GM12878 (cell line): ENCODE data around the gene PRIM1. TPM values are rescaled to one million over a fixed set of nuclear protein-coding genes. Genes with fewer than 3 reads are reported as not detected.

ENCODE experiments used
- ATAC-seq: fragments of 200-7000 bp; cut with Tn5 transposase; 3 replicates; pipeline ENCODE4 v1.9.1; 2020; ENCODE audit warnings: mild to moderate bottlenecking, moderate library complexity
- BruUV-seq: library from RNA; stranded (reverse); fragments of 400-500 nt; replicated peaks from 2 replicates; lab custom pipeline; 2021; lab: Mats Ljungman, UMichigan
- CTCF ChIA-PET: fragments of 300-600 bp; sonication (Branson Sonifier 250); formaldehyde crosslinking; extraction: SDS; loops from one replicate; lab custom pipeline; 2021; ENCODE audit warnings: inconsistent platforms; lab: Yijun Ruan, JAX
- POLR2A ChIA-PET: fragments of 350-600 bp; formaldehyde crosslinking; extraction: SDS; loops from one replicate; lab custom pipeline; 2021; ENCODE audit warnings: inconsistent platforms; lab: Charles Lee
- RAD21 ChIA-PET: fragments of 300-600 bp; sonication (Branson Sonifier 250); formaldehyde crosslinking; loops from one replicate; lab custom pipeline; 2023; ENCODE audit warnings: antibody characterized with exemption; ENCODE audit not compliant: unreplicated experiment; lab: Charles Lee
- SMC1A ChIA-PET: fragments of 300-600 bp; sonication (Branson Sonifier 250); formaldehyde crosslinking; loops from one replicate; lab custom pipeline; 2023; ENCODE audit not compliant: unreplicated experiment, uncharacterized antibody; lab: Charles Lee
- DNase-seq: peaks from one replicate; pipeline ENCODE4 v3.0.0-alpha.2; 2011; ENCODE audit warnings: low read depth, low spot score
- FAIRE-seq: peaks from 3 replicates; lab custom pipeline; 2011; peaks lifted over from hg19 to GRCh38; lab: Jason Lieb, UNC
- H2AFZ ChIP-seq: 2 replicates; pipeline ENCODE4 v1.6.0; 2011; ENCODE audit warnings: low read depth, low read length, control low read depth; ENCODE audit not compliant: control insufficient read depth
- H3K27ac ChIP-seq: 2 replicates; pipeline ENCODE4 v1.5.1; 2011; ENCODE audit warnings: control low read depth; ENCODE audit not compliant: control insufficient read depth, insufficient read depth
- H3K27me3 ChIP-seq, 2 experiments: replicated peaks in 1 of 2; 2 replicates each; pipeline versions ENCODE4 v1.6.0 to v1.6.1; 2011; ENCODE audit warnings: low read length in 1 of 2; ENCODE audit not compliant: control insufficient read depth in 2 of 2, insufficient read depth in 2 of 2
- H3K36me3 ChIP-seq, 2 experiments: 2 replicates each; pipeline ENCODE4 v1.5.1; 2011; ENCODE audit warnings: low read length in 1 of 2; ENCODE audit not compliant: control insufficient read depth in 2 of 2, insufficient read depth in 2 of 2
- H3K4me1 ChIP-seq: 2 replicates; pipeline ENCODE4 v1.6.1; 2011; ENCODE audit warnings: mild to moderate bottlenecking, low read length, moderate library complexity, mixed read lengths; ENCODE audit not compliant: control insufficient read depth, insufficient read depth
- H3K4me2 ChIP-seq: 2 replicates; pipeline ENCODE4 v1.6.0; 2011; ENCODE audit warnings: control low read depth; ENCODE audit not compliant: control insufficient read depth, insufficient read depth
- H3K4me3 ChIP-seq: fragments of 200-600 bp; sonication (generic); 2 replicates; pipeline ENCODE4 v1.5.1; 2016
- H3K79me2 ChIP-seq: 2 replicates; pipeline ENCODE4 v1.6.0; 2011; ENCODE audit warnings: low read length; ENCODE audit not compliant: control insufficient read depth, insufficient read depth
- H3K9ac ChIP-seq: 2 replicates; pipeline ENCODE4 v1.8.0; 2011; ENCODE audit warnings: low read length, control low read depth, mixed read lengths; ENCODE audit not compliant: control insufficient read depth, insufficient read depth
- H3K9me3 ChIP-seq: replicated peaks from 3 replicates; pipeline ENCODE4 v1.5.1; 2011; ENCODE audit warnings: mild to moderate bottlenecking, low read length; ENCODE audit not compliant: control insufficient read depth, insufficient read depth
- H4K20me1 ChIP-seq: 2 replicates; pipeline ENCODE4 v1.6.0; 2011; ENCODE audit not compliant: control insufficient read depth, insufficient read depth
- BMI1 ChIP-seq: fragments of 450-650 bp; IDR thresholded peaks from 2 replicates; pipeline ENCODE4 v1.6.1; 2016; ENCODE audit warnings: mild to moderate bottlenecking, moderate library complexity, borderline replicate concordance
- BRCA1 ChIP-seq: IDR thresholded peaks from 2 replicates; pipeline ENCODE4 v1.6.1; 2011; ENCODE audit warnings: low read depth, low read length, improper control_type of control experiment
- CTCF ChIP-seq, 3 experiments: IDR thresholded peaks in 2 of 3; conservative IDR thresholded peaks in 1 of 3; 2 replicates each; pipeline ENCODE4 v1.5.1; 2011; ENCODE audit warnings: low read depth in 3 of 3, low read length in 3 of 3, mild to moderate bottlenecking in 3 of 3, control low read depth in 2 of 3, moderate library complexity in 2 of 3, inconsistent platforms in 1 of 3, mixed read lengths in 1 of 3; ENCODE audit not compliant: control insufficient read depth in 2 of 3, insufficient read depth in 1 of 3; ENCODE audit errors: extremely low read depth in 1 of 3
- E2F8 ChIP-seq: fragments of 450-650 bp; IDR thresholded peaks from 2 replicates; pipeline ENCODE4 v1.6.1; 2018; ENCODE audit warnings: mild to moderate bottlenecking, low read depth, moderate library complexity; ENCODE audit not compliant: partially characterized antibody
- E4F1 ChIP-seq: fragments of 450-650 bp; IDR thresholded peaks from 2 replicates; pipeline ENCODE4 v1.6.1; 2018; ENCODE audit warnings: borderline replicate concordance, mild to moderate bottlenecking; ENCODE audit not compliant: partially characterized antibody
- GATAD2B ChIP-seq: fragments of 450-650 bp; conservative IDR thresholded peaks from 2 replicates; pipeline ENCODE4 v1.6.1; 2017; ENCODE audit warnings: low read depth, mild to moderate bottlenecking, moderate library complexity
- MLLT1 ChIP-seq: fragments of 450-650 bp; IDR thresholded peaks from 2 replicates; pipeline ENCODE4 v1.6.1; 2016; ENCODE audit warnings: mild to moderate bottlenecking
- SMARCA5 ChIP-seq: fragments of 450-650 bp; IDR thresholded peaks from 2 replicates; pipeline ENCODE4 v1.6.1; 2017; ENCODE audit warnings: mild to moderate bottlenecking
- SREBF2 ChIP-seq: IDR thresholded peaks from 2 replicates; pipeline ENCODE4 v1.6.1; 2012; ENCODE audit warnings: mild to moderate bottlenecking, low read length
- SUPT20H ChIP-seq: IDR thresholded peaks from 2 replicates; pipeline ENCODE4 v1.6.1; 2011; ENCODE audit warnings: low read depth, mild to moderate bottlenecking, low read length, moderate library complexity, borderline replicate concordance; ENCODE audit not compliant: control insufficient read depth
- USF2 ChIP-seq: IDR thresholded peaks from 2 replicates; pipeline ENCODE4 v1.6.1; 2011; ENCODE audit warnings: low read depth, low read length, improper control_type of control experiment, borderline replicate concordance
- YY1 ChIP-seq: IDR thresholded peaks from 2 replicates; pipeline ENCODE4 v1.6.1; 2011; ENCODE audit warnings: low read depth, mild to moderate bottlenecking, low read length
- WGBS: methylation state at CpG from one replicate; pipeline ENCODE4 v1.1.6; 2016; ENCODE audit warnings: low lambda C conversion rate; ENCODE audit not compliant: insufficient replicate concordance, insufficient coverage; ENCODE audit errors: missing lambda C conversion rate; 5-methylcytosine and 5-hydroxymethylcytosine counted together
- in situ Hi-C: fragments of 300-500 bp; cut with MboI; formaldehyde crosslinking; loops from 9 replicates; pipeline ENCODE4 v1.14.3; 2018; ENCODE audit warnings: mixed read lengths
- intact Hi-C: fragments of 100-400 bp; cut with micrococcal nuclease; formaldehyde crosslinking; loops from one replicate; pipeline ENCODE4 v1.14.2; 2022; ENCODE audit not compliant: unreplicated experiment
- polyA plus RNA-seq, 11 experiments: library from polyadenylated mRNA; depleted of rRNA in 4 of 11; unstranded in 6 of 11; stranded (reverse) in 5 of 11; fragments of >200 nt; fragmentation: Nextera tagmentation in 4 of 11; fragmentation: Illumina TruSeq in 1 of 11; extraction: Ambion mirVana in 4 of 11; extraction: Trizol in 1 of 11; gene quantifications; 1 replicate in 1 of 11; 2 replicates in 10 of 11; pipeline versions ENCODE4 v1.2.1 to v1.2.3, GENCODE V29; 2011 to 2016; ENCODE audit warnings: inconsistent platforms in 2 of 11, missing spikeins in 2 of 11, low read depth in 1 of 11
- total RNA-seq, 4 experiments: library from RNA; depleted of rRNA in 3 of 4; stranded (reverse); fragments of >200 nt in 3 of 4; fragmentation: Illumina TruSeq in 1 of 4; extraction: Trizol in 1 of 4; gene quantifications; 2 replicates each; pipeline versions ENCODE4 v1.2.1 to v1.2.3, GENCODE V29; 2013 to 2021

PRIM1 gene
- total and polyA plus RNA-seq, 10 of the 15 experiments (the other 5 are each of a cell fraction or from before 2014, with no cell fraction given): 27.1 to 70.6 (median 55.7) TPM

GRCh38 chr12:56695327-56696101 lies 56.6 kb downstream of the PRIM1 start:
- Histone ChIP-seq H3K9ac (no peak overlapping the region), H3K36me3 (no peaks in the 10 kb centered on the region), H3K27me3 (no peaks in the 10 kb centered on the region), H3K4me3 (no peak overlapping the region), H3K27ac (no peak overlapping the region), H3K4me2 (no peak overlapping the region), H2AFZ (no peak overlapping the region), H3K9me3 (no peaks in the 10 kb centered on the region), H3K79me2 (no peaks in the 10 kb centered on the region), H3K4me1 (0 out of 2 replicates have a peak, but pooled peaks cover under 1% of the 10 kb centered on the region), H4K20me1 (no peaks in the 10 kb centered on the region)
- BruUV-seq: no TSS peak
- in situ Hi-C loops: no loop called here
- WGBS: 80% methylated on average over 2 of the region's 2 CpGs
- DNase-seq: no peak
- RAD21 ChIA-PET: interaction anchor here (0.8 kb wide), 1 partner anchor 104 kb away, joined by 6 read pairs; no protein-coding TSS in a partner anchor
- no peak for ATAC-seq
- CTCF ChIA-PET: interaction anchor here (0.6 kb wide), 1 partner anchor 117 kb away, joined by 3 read pairs; no protein-coding TSS in a partner anchor
- FAIRE-seq: no peak
- SMC1A ChIA-PET: interaction anchor here (0.8 kb wide), 1 partner anchor 30 kb away, joined by 3 read pairs; the partner anchor contains the start of gene NACA
- POLR2A ChIA-PET: no interaction called here
- intact Hi-C loops: no loop called here
- TF ChIP-seq GATAD2B (no peak), YY1 (no peak), SMARCA5 (no peak), E2F8 (no peak), SREBF2 (no peak), BRCA1 (no peak), USF2 (no peak), SUPT20H (no peak), E4F1 (no peak), MLLT1 (no peak), BMI1 (no peak), CTCF (IDR thresholded peaks at IDR 0.05 in 2 of 3, conservative IDR thresholded peaks at IDR 0.05 in 1 of 3; ENCODE audit: control insufficient read depth in 2 of 3, extremely low read depth in 1 of 3, insufficient read depth in 1 of 3, low read depth in 3 of 3, low read length in 3 of 3) (no peak)
